NCI-H460 (cell line): Measurements from ENCODE around the gene SLC7A1. TPM values are rescaled to one million over a fixed set of nuclear protein-coding genes. Genes with fewer than 3 reads are reported as not detected.

Source experiments
- DNase-seq: peaks from one replicate; pipeline ENCODE4 v3.0.0-alpha.2; 2016; ENCODE audit warnings: low read depth; ENCODE audit errors: extremely low read depth
- total RNA-seq: library from RNA; depleted of rRNA; stranded (reverse); fragments of >200 nt; shearing (Covaris generic); gene quantifications from 2 replicates; pipeline ENCODE4 v1.2.3, GENCODE V29; 2014

The SLC7A1 gene
- total RNA-seq, 1 experiment from 2014 or later = 40.2 TPM

DNA sequence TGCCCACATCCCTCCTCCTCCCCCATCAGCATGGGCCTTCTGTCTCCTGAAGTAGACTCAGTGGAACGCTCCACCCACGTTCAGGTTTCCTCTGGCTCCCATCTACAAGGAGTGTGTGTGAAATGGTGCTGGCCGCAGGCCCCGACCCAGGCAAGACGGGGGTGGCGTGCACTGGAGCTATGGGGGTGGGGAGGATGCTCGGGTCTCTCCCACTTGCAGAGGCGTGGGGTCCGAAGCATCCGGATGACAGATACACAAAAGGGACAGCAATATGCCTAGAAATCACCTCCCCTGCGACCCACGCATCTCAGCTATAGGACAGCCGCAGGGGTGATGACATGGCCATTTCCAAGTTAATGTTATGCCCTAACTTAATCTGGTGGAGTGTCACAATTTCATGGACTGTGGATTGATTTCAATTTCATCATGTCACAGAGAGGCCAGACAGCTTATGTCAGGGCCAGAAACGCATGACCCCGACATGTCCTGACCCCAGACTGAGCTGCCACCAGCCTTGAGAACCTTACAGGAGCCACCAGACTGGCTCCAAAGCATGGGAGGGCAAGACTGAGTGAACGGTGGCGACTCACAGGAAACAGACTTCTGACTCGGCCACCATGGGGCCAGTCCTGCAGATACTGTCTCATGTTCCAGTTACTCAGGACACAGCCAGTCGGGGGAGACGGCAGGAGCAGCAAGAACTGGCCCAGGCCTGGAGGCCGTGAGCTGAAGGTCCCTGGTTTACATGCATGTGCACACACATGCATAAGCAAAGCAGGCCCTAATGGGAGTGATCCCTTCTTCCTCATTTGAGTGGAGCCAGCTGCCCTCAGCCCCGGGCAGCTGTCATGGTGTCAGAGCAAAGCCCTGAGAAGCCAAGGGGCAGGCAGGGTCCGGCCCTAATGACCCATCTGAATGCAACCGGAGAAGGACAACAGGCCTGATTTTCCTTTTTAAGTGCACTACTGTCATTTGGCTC lies 82.2 kb downstream of the SLC7A1 start:
- no peak for DNase-seq

DNA sequence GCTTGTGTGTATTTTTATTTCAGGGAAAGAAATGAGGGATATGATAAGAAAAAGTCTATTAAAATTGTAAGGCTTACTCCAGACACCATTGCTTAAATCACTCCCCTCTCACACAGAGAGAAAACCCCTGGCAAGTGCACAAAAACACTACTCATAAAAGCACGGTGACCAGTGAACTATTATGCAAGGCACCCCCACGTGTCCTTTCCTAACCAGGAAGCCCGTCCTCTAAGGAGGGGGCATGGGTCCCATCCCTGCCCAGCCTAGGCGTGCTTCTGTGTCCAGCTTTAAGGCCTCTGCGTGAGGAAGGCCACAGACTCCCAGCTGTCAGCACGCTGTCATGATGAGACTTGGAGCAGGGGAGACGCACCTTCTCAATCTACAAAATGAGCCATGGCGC lies 83.5 kb downstream of the SLC7A1 start:
- no peak for DNase-seq

GRCh38 chr13:29511106-29511796 lies 84.2 kb downstream of the SLC7A1 start:
- DNase-seq = no peak

DNA sequence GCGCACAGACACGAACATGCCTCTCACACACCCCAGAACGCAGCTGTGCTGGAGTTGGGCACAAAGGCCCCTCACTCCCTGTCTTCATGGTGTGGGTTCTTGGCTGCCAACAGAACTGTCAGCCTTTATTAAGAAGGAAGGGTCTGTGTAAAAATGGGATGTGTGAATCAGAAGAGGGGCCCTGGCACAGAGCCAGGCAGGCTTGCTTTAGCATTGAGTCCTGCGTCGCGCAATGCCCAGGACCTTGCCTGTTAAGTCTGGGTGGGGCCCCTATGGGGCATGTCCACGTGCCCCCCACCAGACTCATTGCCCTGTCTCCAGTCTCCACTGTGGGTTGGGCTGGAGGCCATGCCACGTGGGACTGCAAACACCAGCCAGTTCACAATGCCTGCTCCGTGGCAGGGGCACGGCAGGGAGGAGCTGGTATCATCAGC lies 84.8 kb downstream of the SLC7A1 start:
- DNase-seq = no peak

DNA sequence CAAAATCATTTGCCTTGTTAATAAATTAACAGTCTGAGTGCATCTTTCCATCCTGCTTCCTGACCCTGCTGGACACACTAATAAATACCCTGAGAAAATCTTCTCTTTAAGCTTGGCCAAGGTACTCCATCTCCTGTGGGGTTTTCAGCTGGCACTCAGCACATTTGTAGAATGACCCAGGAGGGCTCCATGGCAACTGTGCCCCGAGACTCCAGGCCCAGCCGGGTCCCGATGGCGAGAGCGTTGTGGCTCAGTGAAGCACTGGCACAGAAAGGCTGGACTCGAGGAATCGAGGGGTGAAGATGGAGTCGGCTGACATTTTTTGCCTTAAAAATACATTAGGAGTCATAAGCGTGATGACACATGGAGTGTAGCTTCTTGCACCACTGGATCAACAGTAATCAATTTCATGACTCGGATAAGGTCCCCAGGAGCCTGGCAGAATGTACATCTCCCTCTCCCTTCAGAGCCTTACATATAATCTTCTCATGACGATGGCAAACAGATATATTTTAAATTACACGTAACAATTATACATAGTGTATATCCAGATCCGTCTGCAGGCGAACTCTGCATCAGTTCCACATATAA lies 85.4 kb downstream of the SLC7A1 start:
- DNase-seq = no peak

GRCh38 chr13:29508876-29509252 lies 86.6 kb downstream of the SLC7A1 start:
- DNase-seq = no peak

GRCh38 chr13:29508130-29508875 lies 87.2 kb downstream of the SLC7A1 start:
- peak; percentile 61 for DNase-seq

DNA sequence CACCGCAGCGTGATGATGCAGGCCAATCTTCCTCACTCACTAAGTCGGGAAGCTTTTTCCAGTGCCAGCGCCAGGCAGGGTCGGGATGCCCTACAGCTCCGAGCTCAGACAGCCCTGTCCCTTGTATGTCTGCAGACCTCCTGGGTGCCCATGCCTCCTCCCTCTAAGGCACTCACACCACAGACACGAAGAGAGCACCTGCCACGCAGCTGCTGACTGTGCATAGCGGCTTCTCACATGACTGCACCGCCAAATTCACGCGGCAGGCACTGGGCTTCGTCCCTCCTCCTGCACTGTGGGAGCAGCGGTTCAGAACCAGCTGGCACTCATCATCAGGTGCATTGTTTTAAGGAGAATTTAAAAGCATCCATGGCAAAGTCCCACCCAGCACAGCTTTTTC lies 88.1 kb downstream of the SLC7A1 start:
- no peak for DNase-seq

DNA sequence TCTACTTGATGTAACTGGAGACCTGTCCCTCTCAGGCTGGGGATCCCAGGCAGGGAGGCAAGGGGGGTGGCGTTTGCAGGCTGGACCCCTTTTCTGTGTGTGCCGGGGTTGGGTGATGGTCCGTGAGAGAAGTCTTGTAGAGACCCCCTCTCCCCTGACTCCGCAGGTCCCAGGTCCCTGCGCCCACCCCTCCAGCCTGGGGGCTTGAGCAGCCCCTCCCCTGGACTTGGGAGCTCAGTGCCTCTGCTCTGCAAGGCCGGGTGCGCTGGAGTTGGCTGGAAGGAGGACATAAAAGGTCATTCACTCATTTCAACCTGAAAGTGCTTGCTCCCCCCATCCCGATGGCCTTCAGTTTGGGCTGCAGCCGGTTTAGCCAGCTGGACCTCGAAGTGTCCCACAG lies 89.5 kb downstream of the SLC7A1 start:
- DNase-seq = no peak

GRCh38 chr13:29505511-29505910 lies 90.0 kb downstream of the SLC7A1 start:
- DNase-seq = no peak

DNA sequence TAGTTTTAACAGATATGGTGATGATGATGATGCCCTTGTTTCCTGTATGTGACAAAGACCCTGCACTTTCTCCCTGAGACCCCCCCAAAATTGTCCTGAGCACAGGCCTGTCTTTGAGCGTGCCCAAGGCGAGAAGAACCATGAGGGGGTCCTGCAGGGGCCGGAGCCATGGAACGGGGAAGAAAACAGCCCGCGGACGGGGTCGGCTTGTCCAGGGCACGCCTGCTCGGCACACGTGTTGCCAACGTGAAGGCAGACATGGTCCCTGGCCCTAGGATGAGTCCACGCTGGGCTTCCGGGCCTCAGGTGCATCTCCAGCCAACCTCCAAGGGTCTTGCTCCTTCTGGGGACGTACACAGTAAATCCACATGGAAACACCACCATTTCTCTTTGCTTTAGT lies 90.8 kb downstream of the SLC7A1 start:
- DNase-seq = no peak

- no peak for DNase-seq
Observed at GRCh38 chr13:29503041-29503837, 92.2 kb downstream of the SLC7A1 start.

GRCh38 chr13:29502391-29503008 lies 93.0 kb downstream of the SLC7A1 start:
- DNase-seq = no peak

GRCh38 chr13:29501674-29502073 lies 93.8 kb downstream of the SLC7A1 start:
- no peak for DNase-seq

DNA sequence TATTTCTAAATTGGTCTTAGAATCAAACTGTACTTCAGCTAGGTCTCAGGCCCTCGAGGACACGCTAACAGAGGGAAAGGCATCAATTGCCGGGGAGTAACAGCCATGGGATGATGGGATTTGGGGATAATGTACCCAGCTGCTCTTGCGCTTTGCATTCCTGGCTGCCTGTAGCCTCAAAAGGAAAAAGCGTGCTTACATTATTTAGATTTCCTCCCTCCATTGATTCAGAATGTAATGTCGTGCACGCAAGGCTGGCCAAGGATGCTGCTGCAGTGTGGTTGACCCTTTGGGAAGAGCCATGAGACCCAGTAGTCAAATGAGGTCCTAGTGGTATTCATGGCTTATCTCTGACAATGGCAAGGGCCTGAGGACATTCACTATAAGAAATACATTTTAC lies 95.1 kb downstream of the SLC7A1 start:
- no peak for DNase-seq

DNA sequence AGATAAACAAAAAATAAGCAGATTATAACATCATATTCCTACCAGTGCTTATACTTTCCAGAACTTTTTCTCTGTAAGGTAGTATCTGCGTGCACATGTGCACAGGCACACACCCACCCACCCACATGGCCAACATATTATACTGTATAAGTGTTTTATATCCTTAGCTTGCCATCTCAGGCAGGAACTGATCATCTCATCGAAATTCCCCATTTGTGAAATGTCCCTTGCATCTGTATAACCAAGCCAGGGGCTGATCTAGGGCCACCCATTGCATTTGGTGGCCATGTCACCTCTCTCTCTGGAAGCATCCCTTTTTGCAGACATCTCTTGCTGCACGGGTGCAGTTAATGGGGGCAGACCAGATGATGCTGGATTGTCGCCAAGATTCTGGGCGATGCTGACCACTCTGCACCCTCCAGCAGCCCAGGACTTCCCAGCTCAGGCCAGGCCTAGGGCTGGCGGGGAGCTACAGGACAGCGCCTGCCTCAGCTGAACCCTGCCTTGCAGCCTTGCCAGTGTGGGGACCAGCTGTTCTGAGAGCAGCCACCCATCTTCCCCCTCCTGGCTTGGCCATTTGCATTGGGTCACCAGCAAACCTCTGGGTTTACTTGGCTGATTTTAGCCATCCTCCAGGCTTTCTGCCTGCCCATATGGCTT lies 95.9 kb downstream of the SLC7A1 start:
- no peak for DNase-seq

DNA sequence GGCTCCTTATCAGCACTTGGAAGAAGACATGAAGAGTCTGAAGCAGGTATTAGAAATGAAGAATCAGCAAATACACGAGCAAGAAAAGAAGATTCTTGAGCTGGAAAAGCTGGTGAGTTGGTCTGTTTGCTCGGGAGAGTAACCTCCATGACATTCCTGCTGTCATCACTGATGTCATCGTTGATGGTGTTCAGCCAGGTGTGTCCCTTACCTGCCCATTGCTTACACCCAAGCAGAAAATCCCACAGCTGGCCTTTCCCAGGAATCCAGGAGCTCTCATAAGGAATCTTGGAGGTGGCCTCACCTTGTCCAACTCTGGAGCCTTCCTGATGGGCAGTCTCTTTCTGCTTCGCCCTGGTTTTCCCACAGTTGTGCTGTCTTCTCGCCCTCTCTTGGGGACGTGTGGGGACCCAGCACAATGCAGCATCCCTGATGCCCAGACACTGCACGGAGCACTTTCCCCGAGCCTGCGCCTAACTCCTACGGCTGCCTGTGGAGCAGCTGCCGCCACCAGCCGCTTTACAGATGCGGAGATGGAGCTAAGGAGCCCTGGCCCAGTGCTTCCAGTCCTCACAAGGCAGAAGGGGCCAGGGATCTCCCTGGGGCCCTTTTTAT lies 97.0 kb downstream of the SLC7A1 start:
- DNase-seq = no peak

DNA sequence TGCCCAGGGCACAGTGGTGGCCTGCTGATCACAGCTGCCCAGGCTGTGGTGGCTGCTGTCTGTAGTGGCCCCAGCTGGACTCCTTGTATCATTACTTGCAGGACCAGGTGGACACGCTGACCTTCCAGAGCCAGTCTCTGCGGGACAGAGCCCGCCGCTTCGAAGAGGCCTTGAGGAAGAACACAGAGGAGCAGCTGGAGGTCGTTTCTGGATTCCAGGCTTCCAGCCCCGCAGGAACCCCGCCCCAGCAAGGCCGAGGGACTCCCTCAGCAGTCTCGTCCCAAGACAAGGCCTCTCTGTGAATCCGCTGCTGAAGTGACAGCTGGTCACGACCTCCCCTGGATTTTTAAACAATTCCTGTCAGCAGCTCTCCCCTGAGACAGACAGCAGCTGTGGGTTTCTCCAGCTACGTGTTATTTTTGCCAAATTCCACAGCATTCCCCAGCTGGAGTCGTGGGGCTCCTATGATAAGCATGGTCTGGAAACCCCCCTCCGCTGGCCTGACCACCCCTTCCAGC lies 98.3 kb downstream of the SLC7A1 start:
- no peak for DNase-seq
